GM19239 (cell line): ENCODE results near the gene NFATC1.

Experiments
- DNase-seq: peaks from one replicate; pipeline ENCODE4 v3.0.0; 2011; ENCODE audit warnings: low spot score; ENCODE audit not compliant: insufficient read length
- FAIRE-seq: peaks from 2 replicates; lab custom pipeline; 2011; peaks lifted over from hg19 to GRCh38; lab: Jason Lieb, UNC

Gene NFATC1

DNA sequence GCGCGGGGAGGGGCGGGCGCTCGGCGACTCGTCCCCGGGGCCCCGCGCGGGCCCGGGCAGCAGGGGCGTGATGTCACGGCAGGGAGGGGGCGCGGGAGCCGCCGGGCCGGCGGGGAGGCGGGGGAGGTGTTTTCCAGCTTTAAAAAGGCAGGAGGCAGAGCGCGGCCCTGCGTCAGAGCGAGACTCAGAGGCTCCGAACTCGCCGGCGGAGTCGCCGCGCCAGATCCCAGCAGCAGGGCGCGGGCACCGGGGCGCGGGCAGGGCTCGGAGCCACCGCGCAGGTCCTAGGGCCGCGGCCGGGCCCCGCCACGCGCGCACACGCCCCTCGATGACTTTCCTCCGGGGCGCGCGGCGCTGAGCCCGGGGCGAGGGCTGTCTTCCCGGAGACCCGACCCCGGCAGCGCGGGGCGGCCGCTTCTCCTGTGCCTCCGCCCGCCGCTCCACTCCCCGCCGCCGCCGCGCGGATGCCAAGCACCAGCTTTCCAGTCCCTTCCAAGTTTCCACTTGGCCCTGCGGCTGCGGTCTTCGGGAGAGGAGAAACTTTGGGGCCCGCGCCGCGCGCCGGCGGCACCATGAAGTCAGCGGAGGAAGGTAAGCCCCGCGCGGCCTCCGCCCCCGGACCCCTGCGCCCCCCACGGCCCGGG lies at the start of gene NFATC1:
Gene NFATC1 (plus strand): TSS at position 170 of the 644 bp plus-strand sequence. CDS start 295 bp downstream, at position 465.
- FAIRE-seq (no peak), DNase-seq (no peak)

DNA sequence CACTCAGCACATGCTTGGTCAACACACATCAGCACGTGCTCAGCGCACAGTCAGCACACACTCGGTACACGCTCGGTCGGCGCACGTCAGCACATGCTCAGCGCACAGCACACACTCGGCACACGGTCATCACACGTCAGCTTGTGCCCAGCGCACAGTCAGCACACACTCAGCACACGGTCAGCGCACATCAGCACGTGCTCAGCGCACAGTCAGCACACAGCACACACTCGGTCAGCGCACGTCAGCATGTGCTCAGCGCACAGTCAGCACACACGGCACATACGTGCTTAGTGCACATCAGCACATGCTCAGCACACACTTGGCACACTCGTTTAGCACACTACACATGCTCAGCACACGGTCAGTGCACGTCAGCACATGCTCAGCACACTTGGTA lies 49.7 kb upstream of the NFATC1 start:
- no peak for FAIRE-seq
- no peak for DNase-seq

DNA sequence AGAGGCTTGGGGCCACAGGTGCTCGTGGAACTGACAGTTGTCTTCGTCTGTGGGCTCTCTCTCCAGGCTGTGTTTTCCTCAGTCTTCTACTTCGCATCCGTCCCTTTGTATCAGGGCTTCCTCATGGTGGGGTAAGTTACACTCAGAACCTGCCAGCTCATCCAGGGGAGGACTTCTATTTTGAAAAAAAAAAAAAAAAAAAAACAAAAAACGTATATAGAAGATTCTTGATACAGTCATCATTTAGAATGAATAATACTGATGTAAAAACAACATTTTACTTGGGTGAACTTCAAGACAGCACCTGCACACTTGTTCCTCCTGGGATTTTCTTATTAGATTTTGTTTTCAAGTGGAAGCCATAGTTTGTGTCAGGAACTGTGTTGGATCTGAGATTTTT lies 47.7 kb upstream of the NFATC1 start:
- FAIRE-seq (no peak), DNase-seq (no peak)

DNA sequence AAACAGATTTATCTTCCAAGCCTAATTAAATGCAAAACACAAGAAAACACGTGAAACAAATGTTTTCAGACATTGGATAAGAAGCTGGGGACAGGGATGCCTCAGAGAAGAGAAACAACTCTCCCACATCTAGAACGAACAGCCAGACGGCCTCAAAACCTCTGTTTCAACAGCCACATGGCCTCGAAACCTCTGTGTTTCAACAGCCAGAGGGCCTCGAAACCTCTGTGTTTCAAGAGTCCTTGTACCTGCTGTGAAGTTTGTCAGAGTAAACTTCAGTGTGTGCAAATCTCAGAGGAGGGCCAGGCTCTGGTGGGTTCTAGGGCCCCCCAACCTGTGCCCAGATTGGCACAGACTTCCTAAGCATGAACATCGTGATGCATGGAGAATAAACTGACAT lies 43.3 kb upstream of the NFATC1 start:
- DNase-seq (no peak), FAIRE-seq (no peak)

DNA sequence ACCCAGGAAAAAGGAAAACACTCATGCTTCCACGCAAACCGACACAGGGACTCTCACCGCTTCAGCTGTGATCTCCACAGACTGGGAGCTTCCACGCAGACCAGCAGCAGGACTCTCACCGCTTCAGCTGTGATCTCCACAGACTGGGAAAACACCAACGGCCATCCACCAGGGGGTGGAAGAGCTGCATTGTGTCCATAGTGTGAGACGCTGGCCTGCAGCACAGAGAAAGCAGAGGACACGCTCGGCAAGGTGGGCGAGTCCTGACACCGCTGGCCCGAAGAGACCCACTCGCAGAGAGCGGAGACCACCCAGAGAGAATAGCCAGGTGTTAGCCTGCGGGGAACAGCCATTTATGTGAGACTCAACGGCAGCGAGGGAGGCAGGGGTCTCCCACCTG lies 42.5 kb upstream of the NFATC1 start:
- DNase-seq = no peak
- FAIRE-seq = no peak

DNA sequence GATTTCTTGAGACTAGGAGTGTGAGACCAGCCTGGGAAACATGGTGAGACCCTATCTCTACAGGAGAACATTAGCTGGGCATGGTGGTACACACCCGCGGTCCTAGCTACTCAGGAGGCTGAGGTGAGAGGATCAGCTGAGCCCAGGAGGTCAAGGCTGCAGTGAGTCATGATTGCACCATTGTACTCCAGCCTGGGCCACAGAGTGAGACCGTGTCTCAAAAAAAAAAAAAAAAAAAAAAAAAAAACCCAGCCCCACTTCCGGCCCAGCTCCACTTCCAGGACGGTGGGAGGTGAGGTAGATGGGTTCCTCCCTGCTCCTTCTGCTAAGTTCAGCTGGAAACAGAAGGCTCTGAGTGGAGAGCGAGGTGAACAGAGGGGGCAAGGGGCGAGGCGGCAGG lies 41.4 kb upstream of the NFATC1 start:
- no peak for FAIRE-seq
- DNase-seq = no peak

DNA sequence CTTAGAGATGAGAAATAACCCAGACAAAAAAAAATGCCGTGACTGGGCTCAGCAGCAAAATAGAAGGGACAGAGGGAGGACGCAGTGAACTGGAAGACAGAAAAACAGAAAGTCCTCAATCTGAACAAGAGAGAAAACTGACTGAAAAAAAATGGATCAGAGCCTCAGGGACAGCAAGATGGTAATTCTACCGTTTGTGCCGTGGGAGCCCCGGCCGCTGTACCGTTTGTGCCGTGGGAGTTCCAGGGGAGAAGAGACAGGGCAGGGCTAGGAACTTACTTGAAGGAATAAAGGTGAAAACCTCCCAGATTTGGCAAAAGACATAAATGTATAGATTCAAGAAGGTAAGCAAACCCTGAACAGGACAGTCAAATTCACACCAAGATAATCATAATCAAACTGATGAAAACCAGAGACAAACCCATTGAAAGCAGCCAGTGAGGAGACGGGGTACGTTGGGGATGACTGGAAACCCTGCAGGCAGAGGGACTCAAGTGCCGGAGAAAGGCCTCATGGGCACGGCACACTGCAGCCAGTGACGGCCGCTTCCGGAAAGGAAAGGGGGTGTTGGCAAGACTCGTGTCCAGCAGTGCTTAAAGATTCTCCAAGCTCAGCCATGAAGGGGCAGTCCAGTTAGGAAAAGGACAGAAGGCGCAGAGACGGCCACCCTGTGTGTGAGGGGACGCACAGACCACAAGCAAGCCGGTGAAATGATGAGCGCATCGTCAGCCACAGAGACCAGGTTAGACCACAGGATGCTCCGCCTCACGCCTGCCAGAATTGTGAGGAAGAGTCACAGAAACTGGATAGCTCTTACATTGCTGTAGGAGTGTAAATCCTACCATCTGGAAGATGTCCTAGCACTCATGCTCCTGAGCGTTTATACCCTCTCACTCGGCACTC lies 40.0 kb upstream of the NFATC1 start:
- peak; percentile 59 for FAIRE-seq
- DNase-seq = no peak

DNA sequence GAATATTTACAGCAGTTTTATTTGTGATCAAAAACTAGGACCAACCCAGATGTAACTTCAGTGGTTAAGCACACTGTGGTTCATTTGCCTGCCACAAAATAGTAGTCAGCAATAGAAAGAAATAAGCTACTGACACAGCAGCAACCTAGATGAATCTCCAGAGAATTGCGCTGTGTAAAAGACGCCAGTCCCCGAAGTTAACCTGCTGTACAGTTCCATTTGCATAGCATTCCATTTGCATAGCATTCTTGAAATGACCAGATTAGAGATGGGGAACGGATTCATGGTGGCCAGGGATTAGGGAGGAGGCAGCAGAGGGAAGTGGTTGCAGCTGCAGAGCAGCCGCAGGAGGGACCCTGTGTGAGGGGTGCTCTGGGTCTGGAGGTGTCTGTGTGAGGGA lies 39.3 kb upstream of the NFATC1 start:
- DNase-seq = no peak
- peak; percentile 69 for FAIRE-seq

DNA sequence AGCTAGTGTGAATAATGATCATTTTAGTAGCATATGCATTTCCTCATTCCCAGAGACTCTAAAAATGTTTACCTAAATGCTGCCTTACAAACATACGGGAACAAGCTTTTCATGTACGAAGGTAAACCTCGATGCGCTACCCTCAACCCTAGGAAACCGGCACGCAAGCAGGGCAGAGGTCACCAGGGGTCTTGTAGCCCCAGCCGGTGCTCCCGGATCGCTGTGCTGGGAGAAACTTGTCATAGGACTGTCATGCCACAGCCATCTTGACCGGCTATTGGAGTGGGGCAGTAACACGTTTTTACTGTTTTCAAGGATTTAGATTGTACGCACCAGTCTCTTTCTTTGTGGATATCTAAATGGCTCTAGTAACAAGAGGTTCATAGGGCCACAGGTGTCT lies 34.8 kb upstream of the NFATC1 start:
- no peak for FAIRE-seq
- DNase-seq = no peak

DNA sequence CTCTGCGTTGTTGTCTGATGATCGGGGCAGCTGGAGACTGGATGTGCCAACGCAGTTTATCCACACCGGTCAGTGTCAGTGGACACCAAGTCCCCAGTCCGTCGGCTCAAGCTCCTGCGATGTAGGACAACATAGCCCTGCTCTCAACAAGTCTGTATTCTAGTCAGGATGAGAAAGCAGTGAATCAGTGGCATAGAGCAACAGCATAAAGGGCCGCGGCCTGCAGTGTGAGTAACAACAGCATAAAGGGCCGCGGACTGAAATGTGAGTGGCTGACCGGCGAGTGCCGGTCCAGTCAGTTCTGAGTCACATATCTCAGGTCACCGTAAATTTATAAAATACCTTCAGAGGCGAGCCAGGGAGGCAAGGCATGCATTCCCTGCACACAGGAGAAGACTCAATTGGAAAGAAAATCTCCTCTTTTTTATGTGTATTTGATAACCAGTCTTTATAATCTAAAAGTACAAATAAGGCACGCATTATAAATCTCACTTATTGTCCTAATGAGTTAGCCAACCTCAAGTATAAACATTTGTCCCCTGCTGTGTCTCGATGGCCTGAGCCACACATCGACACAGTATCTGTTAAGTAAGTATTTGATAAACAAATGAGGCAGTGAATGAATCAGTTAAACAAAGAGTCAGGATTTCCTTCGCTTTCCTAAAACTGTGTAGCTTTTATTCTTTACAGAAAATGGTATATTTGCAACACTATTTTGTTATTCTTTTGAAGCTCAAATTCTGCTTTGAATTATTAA lies 33.8 kb upstream of the NFATC1 start:
- FAIRE-seq = no peak

DNA sequence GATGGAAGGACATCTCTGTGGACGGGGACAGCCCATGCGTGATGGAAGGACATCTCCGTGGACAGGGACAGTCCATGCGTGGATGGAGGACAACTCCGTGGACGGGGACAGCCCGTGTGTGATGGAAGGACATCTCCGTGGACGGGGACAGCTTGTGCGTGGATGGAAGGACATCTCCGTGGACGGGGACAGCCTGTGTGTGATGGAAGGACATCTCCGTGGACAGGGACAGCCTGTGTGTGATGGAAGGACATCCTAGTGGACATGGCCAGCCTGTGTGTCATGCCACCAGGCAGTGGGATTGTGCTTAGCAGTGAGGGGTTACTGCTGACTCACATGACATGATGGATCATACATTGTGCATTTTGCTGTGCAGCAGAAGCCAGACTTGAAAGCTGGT lies 30.0 kb upstream of the NFATC1 start:
- DNase-seq = no peak
- FAIRE-seq = no peak

More for the DNA sequence above, 33.8 kb upstream of the NFATC1 start:
- DNase-seq = no peak

DNA sequence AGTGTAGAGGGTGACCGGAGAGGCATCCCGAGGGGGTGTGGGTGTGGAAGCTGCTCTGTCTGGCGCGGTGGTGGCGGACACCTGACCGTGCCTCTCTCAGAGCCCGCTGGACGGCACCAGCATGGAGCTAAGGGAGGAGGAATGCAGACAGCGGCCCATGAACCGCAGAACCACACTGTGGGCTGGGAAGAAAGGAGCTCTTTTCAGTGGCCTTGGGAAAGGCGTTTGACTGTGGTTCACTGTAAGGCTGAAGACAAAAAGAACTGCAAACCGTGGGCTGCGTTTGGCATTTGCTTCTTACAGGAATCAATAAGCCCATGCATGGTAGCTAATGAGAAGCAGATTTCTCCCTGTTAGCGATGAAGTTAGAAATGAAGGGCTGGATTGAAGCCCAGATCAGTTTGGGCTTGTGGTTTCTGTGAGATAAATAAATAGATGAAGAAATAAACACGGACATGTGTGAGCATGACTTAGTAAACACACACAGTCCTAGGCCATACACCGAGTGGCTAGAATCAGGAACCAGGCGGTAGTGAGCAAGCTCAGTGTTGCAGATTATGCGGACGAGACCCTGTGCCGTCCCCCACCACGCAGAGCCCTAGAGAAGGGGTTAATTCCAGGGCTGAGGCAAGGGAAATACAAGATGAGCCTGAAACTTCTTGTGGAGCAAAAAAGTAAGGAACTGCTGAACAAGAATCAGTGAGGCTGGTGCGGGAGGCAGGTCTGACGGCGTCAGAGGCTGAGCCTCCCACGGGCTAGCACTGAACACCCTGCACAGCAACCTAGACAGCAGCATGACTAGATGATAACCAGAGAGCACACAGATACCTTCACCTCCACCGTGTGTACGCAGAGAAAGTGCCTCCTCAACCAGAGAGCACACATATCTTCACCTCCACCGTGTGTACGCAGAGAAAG lies 29.3 kb upstream of the NFATC1 start:
- FAIRE-seq (no peak), DNase-seq (no peak)

DNA sequence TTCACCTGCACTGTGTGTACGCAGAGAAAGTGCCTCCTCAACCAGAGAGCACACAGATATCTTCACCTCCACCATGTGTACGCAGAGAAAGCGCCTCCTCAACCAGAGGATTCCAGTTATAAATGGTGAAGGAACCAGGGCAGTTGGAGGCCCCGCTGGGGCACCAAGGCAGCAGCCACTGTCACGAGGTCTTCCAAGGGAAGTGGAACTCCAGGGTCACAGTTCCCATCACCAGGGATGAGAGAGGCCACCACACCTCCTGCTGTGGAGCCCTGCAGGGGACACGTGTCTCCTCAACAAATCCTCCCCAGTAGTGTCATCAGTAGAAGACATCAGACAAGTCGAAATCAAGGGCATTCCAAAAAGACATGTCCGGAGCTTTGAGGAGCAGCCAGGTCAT lies 28.2 kb upstream of the NFATC1 start:
- DNase-seq = no peak
- no peak for FAIRE-seq

DNA sequence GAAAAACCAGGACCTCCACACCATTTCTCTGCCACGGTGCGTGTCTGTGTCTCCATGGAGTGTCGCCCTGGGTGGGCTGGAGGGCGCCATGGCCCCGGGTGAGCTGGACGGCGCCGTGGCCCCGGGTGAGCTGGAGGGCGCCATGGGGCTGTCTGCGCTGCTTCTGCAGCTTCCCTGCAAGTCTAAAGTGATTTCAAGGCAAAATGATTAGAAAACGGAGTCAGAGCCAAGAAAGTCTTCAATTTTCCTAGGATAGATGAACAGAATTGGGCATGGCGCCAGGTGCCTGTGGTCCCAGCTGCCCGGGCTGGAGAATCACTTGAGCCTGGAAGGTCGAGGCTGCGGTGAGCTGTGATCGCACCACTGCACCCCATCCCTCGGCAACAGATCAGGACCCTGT lies 27.7 kb upstream of the NFATC1 start:
- DNase-seq (no peak), FAIRE-seq (no peak)

DNA sequence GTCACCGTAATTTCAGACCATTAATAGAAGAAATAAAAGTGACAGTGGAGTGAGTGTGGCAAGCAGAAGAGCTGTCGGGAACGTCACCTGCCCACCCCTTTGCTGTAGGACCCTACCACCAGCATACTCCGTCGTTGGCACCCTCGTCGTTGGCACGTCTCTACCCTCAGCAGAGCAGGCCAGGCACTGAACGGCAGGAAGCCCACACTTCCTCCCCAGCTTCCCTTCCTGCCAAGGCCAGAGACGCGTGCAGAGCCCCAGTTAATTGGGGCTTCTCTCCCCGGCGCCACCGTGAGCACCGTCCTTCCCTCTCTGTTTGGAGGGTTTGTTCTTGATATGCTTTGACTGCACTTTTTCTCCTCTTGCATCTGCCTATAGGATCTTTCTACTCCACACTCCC lies 27.0 kb upstream of the NFATC1 start:
- DNase-seq = no peak
- FAIRE-seq = no peak

DNA sequence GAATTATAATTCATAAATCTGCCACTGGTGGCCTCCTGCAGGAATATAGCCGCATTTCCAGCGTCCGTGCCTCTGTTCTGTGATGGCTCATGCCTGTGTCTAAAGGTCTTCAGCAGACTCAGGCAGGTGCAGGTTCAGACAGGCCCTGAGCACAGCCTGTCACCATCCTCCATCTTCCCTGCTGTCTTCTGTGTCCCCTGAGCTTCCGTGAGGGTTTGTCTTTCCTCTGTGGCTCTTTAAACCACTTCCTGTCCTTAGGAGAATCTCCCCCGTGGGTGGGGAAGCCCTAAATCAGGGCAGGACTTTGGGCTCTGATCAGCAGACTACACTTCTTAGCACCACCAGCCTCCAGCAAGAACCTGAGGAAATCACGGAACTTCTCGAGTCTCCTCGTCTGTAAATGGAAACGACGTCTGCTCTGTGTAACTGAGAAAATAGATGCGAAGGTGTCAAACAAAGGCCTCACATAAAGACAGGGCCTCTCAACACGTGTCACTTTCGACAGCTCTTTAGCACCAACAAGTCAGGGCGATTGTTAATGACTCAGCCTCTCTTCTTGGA lies 24.1 kb upstream of the NFATC1 start:
- FAIRE-seq = peak; percentile 74
- DNase-seq = no peak

DNA sequence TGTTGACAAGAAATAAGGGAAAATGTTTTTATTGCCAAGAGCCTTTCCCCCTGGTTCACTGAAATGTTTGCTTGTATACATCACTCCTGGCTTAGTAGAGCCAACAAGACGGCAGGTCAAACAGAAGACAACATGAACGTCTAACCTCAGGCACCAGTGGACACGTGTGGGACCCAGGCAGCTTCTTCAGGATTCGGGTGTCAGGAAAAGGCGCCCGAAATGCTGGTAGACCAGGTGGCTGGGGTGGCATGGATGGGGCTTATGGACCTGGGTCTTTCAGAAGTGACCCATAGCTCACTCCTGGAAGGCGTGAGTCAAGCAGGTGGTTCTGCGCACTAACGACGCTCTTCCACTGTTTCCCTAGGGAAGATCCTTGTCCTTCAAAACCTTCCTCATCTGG lies 23.3 kb upstream of the NFATC1 start:
- FAIRE-seq (no peak), DNase-seq (no peak)

DNA sequence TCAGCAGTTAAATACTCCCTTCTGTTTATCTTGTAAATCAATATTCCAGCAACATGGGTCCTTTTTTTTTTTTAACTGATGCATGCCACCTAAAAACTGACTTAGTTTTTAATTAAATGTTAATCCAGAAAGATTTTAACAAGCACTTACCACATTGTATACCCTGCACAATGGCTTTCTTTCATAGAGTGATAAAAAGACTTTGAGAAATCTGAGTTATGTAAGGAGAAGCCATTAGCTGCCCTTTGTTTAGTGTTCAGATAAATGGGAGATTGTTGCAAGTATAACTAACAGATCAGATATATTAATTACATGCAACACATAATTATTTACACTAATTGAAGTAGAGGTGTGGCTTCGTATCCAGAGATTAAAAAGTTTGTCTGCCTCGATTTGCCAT lies 22.7 kb upstream of the NFATC1 start:
- FAIRE-seq (no peak), DNase-seq (no peak)

DNA sequence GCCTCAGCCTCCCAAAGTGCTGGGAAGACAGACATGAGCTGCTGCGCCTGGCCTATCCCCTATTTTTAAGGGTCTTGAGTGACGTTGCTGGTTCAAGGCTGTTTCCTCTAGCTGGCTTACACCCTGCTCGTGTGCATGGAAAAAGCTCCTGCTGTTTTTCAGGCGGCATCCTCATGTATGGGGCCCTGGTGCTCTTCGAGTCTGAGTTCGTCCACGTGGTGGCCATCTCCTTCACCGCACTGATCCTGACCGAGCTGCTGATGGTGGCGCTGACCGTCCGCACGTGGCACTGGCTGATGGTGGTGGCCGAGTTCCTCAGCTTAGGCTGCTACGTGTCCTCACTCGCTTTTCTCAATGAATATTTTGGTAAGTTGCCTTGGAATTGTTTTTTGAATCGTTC lies 22.0 kb upstream of the NFATC1 start:
- FAIRE-seq = no peak
- DNase-seq = no peak
